GM19023 (cell line): ENCODE data around the gene PCDHGA5.
"Not testable (repeated sequence)": the region's sequence is repeated elsewhere in the genome, so short reads cannot be mapped to it uniquely, and the experiment has no call there.

Experiments
- ATAC-seq: cut with Tn5 transposase; IDR thresholded peaks from one replicate; pipeline ENCODE4 v1.9.1; 2021; ENCODE audit warnings: mild to moderate bottlenecking, moderate library complexity; ENCODE audit not compliant: unreplicated experiment

Gene PCDHGA5

GRCh38 chr5:141383345-141383744 lies 19.4 kb downstream of the PCDHGA5 start:
- no peak for ATAC-seq

DNA sequence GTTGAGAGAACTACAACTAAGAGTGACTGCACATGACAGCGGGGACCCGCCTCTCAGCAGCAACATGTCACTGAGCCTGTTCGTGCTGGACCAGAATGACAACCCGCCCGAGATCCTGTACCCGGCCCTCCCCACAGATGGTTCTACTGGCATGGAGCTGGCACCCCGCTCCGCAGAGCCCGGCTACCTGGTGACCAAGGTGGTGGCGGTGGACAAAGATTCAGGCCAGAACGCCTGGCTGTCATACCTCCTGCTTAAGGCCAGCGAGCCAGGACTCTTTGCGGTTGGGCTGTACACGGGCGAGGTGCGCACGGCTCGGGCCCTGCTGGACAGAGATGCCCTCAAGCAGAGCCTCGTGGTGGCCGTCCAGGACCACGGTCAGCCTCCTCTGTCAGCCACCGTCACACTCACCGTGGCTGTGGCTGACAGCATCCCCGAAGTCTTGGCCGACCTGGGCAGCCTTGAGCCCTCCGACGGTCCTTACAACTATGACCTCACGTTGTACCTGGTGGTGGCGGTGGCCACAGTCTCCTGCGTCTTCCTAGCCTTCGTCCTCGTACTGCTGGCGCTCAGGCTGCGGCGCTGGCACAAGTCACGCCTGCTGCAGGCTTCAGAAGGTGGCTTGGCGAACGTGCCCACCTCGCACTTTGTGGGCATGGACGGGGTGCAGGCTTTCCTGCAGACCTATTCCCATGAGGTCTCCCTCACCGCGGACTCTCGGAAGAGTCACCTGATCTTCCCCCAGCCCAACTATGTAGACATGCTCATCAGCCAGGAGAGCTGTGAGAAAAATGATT lies 20.7 kb downstream of the PCDHGA5 start:
- no peak for ATAC-seq

GRCh38 chr5:141387557-141388311 lies 23.8 kb downstream of the PCDHGA5 start, which contains the start of gene PCDHGB4:
PCDHGB4 (plus strand) TSS chr5:141387698; CDS start chr5:141387885, 187 bp downstream.
- ATAC-seq, result peak; percentile 70

DNA sequence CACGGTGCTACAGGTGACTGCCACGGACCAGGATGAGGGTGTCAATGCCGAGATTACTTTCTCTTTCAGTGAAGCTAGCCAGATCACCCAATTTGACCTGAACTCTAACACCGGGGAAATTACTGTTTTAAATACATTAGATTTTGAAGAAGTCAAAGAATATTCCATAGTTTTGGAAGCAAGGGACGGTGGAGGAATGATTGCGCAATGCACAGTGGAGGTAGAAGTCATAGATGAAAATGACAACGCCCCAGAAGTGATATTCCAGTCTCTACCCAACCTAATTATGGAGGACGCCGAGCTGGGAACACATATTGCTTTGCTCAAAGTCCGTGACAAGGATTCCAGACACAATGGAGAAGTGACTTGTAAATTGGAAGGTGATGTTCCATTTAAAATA lies 24.7 kb downstream of the PCDHGA5 start:
- ATAC-seq, result no peak

GRCh38 chr5:141389153-141390042 lies 25.4 kb downstream of the PCDHGA5 start:
- ATAC-seq, result no peak

DNA sequence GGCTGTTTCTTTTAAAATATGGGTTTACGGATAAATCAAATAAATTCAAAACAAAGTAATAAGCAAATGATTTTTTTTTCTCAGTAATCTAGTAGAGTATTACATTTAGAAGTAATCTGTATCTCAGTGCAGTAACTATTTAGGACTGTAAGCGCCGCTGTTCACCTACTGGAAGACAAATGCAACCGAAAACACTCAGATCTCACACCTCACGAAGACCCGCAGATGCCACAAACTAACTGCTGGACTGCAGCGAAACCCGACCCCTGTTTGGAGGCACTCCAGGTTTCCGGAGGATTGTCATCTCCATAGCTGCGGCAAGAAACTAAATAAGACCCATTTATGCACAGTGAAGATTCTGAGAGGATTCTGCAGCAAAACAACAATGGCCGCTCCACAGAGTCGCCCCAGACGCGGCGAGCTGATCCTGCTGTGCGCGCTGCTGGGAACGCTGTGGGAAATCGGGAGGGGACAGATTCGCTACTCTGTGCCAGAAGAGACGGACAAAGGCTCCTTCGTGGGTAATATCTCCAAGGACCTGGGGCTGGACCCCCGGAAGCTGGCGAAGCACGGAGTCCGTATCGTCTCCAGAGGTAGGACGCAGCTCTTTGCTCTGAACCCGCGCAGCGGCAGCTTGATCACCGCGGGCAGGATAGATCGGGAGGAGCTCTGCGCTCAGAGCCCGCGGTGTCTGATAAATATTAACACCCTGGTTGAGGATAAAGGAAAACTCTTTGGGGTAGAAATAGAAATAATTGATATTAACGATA lies 28.7 kb downstream of the PCDHGA5 start, which contains the start of gene PCDHGA8:
TSS of gene PCDHGA8 (plus strand) at position 205 of the 770 bp plus-strand sequence. CDS start at position 386, 181 bp downstream.
- no peak for ATAC-seq

DNA sequence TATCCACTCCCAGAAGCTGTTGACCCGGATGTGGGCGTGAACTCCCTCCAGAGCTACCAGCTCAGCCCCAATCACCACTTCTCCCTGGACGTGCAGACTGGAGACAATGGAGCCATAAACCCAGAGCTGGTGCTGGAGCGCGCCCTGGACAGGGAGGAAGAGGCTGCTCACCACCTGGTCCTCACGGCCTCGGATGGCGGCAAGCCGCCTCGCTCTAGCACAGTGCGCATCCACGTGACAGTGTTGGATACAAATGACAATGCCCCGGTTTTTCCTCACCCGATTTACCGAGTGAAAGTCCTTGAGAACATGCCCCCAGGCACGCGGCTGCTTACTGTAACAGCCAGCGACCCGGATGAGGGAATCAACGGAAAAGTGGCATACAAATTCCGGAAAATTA lies 29.3 kb downstream of the PCDHGA5 start:
- ATAC-seq, result no peak

GRCh38 chr5:141394401-141395187 lies 30.6 kb downstream of the PCDHGA5 start:
- not testable (repeated sequence) for ATAC-seq

DNA sequence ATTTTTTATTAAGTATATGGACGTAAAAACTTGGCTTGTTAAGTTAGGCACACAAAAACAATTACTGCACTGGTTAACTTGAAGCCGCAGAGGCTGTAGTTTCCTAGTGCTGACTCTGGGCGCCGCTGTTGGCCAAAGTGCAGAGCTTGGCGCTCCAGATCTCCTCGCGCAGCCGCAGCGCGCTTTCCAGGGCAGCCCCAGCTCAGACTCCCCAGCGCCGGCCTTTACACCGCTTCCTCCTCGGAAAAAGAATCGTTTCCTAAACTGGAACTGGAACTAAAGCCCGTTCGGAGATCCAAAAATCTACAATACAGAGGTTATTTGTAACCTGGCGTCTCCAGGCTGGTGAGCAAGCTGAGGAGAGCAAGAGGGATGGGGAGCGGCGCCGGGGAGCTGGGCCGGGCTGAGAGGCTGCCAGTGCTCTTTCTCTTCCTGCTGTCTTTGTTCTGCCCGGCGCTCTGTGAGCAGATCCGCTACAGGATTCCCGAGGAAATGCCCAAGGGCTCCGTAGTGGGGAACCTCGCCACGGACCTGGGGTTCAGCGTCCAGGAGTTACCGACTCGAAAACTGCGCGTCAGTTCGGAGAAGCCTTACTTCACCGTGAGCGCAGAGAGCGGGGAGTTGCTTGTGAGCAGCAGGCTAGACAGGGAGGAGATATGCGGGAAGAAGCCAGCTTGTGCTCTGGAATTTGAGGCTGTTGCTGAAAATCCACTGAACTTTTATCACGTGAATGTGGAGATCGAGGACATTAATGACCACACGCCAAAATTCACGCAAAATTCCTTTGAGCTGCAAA lies 34.0 kb downstream of the PCDHGA5 start, which contains the start of gene PCDHGB5:
TSS of gene PCDHGB5 (plus strand) at position 192 of the 796 bp plus-strand sequence. CDS start at position 373, 181 bp downstream.
- peak; percentile 88 for ATAC-seq

GRCh38 chr5:141398608-141399007 lies 34.6 kb downstream of the PCDHGA5 start:
- no peak for ATAC-seq

- ATAC-seq, result no peak
Measured at GRCh38 chr5:141399555-141400258, 35.7 kb downstream of the PCDHGA5 start.

DNA sequence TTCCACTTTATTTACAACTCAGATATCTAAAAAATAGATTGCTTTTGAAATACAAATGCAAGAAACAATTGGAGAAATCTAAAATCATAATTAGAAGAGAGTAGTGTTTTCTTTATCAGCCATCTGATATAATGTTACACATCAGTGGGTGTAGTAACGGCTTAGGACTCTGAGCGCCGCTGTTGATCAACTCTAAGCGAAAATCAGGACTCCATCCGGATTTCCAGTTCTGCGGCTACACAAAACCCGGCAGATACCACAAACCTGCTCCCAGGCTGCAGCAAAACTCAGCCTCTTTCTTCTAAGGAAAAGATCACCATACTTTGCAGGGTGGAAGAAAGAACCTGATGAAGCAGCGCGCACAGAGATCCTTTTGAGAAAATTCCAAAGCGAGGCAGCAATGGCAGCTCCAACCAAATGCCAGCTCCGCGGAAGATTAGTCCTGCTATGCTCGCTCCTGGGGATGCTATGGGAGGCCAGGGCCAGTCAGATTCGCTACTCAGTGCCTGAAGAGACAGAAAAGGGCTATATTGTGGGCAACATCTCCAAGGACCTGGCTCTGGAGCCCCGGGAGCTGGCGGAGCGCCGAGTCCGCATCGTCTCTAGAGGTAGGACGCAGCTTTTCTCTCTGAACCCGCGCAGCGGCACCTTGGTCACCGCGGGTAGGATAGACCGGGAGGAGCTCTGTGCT lies 38.7 kb downstream of the PCDHGA5 start, which contains the start of gene PCDHGA9:
TSS of gene PCDHGA9 (plus strand) at position 226 of the 691 bp plus-strand sequence. CDS start at position 401, 175 bp downstream.
- no peak for ATAC-seq

- no peak for ATAC-seq
Measured at GRCh38 chr5:141403387-141403786, 39.4 kb downstream of the PCDHGA5 start.

- ATAC-seq, result not testable (repeated sequence)
Measured at GRCh38 chr5:141407790-141408505, 44.0 kb downstream of the PCDHGA5 start, which contains the start of gene PCDHGB6. PCDHGB6 (plus strand) TSS chr5:141408021; CDS start chr5:141408203, 182 bp downstream.

DNA sequence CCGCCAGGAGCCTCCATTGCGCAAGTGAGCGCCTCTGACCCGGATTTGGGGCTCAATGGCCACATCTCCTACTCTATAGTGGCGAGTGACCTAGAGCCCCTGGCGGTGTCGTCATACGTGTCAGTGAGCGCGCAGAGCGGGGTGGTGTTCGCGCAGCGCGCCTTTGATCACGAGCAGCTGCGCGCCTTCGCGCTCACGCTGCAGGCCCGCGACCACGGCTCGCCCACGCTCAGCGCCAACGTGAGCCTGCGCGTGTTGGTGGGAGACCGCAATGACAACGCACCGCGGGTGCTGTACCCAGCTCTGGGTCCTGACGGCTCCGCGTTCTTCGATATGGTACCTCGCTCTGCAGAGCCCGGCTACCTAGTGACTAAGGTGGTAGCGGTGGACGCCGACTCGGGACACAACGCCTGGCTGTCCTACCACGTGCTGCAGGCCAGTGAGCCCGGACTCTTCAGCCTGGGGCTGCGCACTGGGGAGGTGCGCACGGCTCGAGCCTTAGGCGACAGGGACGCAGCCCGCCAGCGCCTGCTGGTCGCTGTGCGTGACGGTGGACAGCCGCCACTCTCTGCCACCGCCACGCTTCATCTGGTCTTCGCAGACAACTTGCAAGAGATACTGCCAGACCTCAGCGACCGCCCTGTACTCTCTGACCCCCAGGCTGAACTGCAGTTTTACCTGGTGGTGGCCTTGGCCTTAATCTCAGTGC lies 45.8 kb downstream of the PCDHGA5 start:
- ATAC-seq, result no peak

DNA sequence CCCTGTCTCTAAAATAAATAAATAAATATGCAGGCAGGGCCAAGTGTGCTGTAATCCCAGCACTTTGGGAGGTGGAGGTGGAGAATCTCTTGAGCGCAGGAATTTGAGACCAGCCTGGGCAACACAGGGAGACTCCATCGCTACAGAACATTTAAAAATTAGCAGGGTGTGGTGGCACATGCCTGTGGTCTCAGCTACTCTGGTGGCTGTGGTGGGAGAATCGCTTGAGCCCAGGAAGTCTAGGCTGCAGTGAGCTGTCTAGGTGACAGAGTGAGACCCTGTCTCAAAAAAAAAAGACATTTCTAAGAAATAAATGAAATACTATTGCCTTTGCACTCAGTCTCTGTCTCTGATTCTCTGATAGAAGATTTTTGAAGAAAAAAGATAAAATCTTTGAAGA lies 47.6 kb downstream of the PCDHGA5 start:
- no peak for ATAC-seq
